Measurements from ENCODE around the gene ZNF423.

ZNF423 gene

DNA sequence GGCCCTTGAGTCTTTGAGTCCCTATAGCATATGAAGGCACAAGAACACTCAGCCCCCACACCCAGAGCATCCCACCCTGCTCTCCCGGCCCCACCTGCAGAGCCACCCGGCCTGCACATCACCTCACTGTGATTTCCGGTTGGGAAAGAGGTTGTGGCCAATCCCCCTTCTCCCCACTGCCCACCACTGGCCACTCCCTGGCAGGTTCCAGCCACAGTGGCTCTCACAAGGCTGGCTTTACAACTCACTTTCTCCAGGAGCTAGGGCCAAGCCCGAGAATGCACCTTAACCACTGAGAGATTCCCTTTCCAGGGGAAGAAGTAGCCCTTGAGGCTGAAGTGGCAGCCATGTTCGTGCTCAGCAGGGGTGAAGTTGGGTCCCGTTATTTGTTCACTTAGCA, 358.4 kb downstream of the ZNF423 start:
- no peak overlapping the region for H3K27ac ChIP-seq (ENCODE audit: low read depth, low read length)
- H3K79me2 ChIP-seq (ENCODE audit: control insufficient read depth, low read length), result no peaks in the 10 kb centered on the region
- no peaks in the 10 kb centered on the region for H4K20me1 ChIP-seq (ENCODE audit: control insufficient read depth, insufficient read depth, low read depth, low read length)
- TF ChIP-seq EZH2phosphoT487 (IDR thresholded peaks at IDR 0.05; ENCODE audit: borderline replicate concordance, low read length) (no peak), CTCF (IDR thresholded peaks at IDR 0.05; ENCODE audit: low read depth, low read length, poor library complexity, severe bottlenecking) (no peak)
- no peak overlapping the region for H3K4me2 ChIP-seq (ENCODE audit: low read length)
- H3K4me1 ChIP-seq (ENCODE audit: control insufficient read depth, low read length), result no peaks in the 10 kb centered on the region
- H3F3A ChIP-seq (ENCODE audit: control insufficient read depth, insufficient read depth), result no peaks in the 10 kb centered on the region
- H3K9me3 ChIP-seq (ENCODE audit: control insufficient read depth, insufficient read depth, low read length), result no peaks in the 10 kb centered on the region
- no peak overlapping the region for H3K4me3 ChIP-seq (ENCODE audit: low read length)
- H3K36me3 ChIP-seq (ENCODE audit: control insufficient read depth, low read length), result no peaks in the 10 kb centered on the region
- H3K9me2 ChIP-seq (replicated peaks; ENCODE audit: control insufficient read depth, low read length), result no peaks in the 10 kb centered on the region
- H3K27me3 ChIP-seq (ENCODE audit: control insufficient read depth, low read length), result no peaks in the 10 kb centered on the region

- Histone ChIP-seq H3K27ac (ENCODE audit: low read depth, low read length) (no peak overlapping the region), H3K9me2 (replicated peaks; ENCODE audit: control insufficient read depth, low read length) (no peaks in the 10 kb centered on the region), H3K4me3 (ENCODE audit: low read length) (no peak overlapping the region), H3K4me2 (ENCODE audit: low read length) (no peak overlapping the region), H3K4me1 (ENCODE audit: control insufficient read depth, low read length) (no peaks in the 10 kb centered on the region), H3K79me2 (ENCODE audit: control insufficient read depth, low read length) (no peaks in the 10 kb centered on the region), H3F3A (ENCODE audit: control insufficient read depth, insufficient read depth) (no peaks in the 10 kb centered on the region), H3K9me3 (ENCODE audit: control insufficient read depth, insufficient read depth, low read length) (no peaks in the 10 kb centered on the region), H3K27me3 (ENCODE audit: control insufficient read depth, low read length) (no peaks in the 10 kb centered on the region), H3K36me3 (ENCODE audit: control insufficient read depth, low read length) (no peaks in the 10 kb centered on the region), H4K20me1 (ENCODE audit: control insufficient read depth, insufficient read depth, low read depth, low read length) (no peaks in the 10 kb centered on the region)
- TF ChIP-seq CTCF (IDR thresholded peaks at IDR 0.05; ENCODE audit: low read depth, low read length, poor library complexity, severe bottlenecking) (no peak), EZH2phosphoT487 (IDR thresholded peaks at IDR 0.05; ENCODE audit: borderline replicate concordance, low read length) (no peak)
These were observed 359.3 kb downstream of the ZNF423 start for GRCh38 chr16:49496656-49497055.

GRCh38 chr16:49495596-49496355, 360.1 kb downstream of the ZNF423 start:
- H3K4me2 ChIP-seq (ENCODE audit: low read length), result no peak overlapping the region
- H3K4me1 ChIP-seq (ENCODE audit: control insufficient read depth, low read length), result no peaks in the 10 kb centered on the region
- TF ChIP-seq CTCF (IDR thresholded peaks at IDR 0.05; ENCODE audit: low read depth, low read length, poor library complexity, severe bottlenecking) (no peak), EZH2phosphoT487 (IDR thresholded peaks at IDR 0.05; ENCODE audit: borderline replicate concordance, low read length) (no peak)
- no peaks in the 10 kb centered on the region for H3K79me2 ChIP-seq (ENCODE audit: control insufficient read depth, low read length)
- no peaks in the 10 kb centered on the region for H3K9me2 ChIP-seq (replicated peaks; ENCODE audit: control insufficient read depth, low read length)
- H3F3A ChIP-seq (ENCODE audit: control insufficient read depth, insufficient read depth), result no peaks in the 10 kb centered on the region
- H3K36me3 ChIP-seq (ENCODE audit: control insufficient read depth, low read length), result no peaks in the 10 kb centered on the region
- no peak overlapping the region for H3K27ac ChIP-seq (ENCODE audit: low read depth, low read length)
- no peaks in the 10 kb centered on the region for H3K27me3 ChIP-seq (ENCODE audit: control insufficient read depth, low read length)
- no peaks in the 10 kb centered on the region for H3K9me3 ChIP-seq (ENCODE audit: control insufficient read depth, insufficient read depth, low read length)
- H3K4me3 ChIP-seq (ENCODE audit: low read length), result no peak overlapping the region
- H4K20me1 ChIP-seq (ENCODE audit: control insufficient read depth, insufficient read depth, low read depth, low read length), result no peaks in the 10 kb centered on the region

All from DOHH2 (cell line).